ENCODE results near the gene LRP8.
A peak's percentile ranks its signal among the peaks of the same experiment; 100 is the strongest.

The LRP8 gene

DNA sequence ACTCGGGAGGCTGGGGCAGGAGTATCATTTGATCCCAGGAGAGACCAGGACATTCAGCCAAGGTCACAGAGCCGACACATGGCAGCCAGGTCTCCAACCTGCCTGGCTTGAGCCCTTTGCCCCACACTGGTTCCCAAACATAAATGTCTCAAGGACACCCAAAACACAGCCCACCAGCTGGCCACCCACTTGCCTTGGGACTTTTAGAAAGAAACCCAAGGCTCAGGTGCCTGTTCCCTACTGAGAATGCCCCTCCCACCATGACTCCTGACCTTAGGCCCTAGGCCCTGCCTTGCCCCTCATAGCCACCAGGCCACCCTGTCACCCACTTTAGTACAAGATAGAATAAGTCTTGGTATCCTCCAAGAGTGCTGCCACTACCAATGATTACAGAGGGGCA, 41.9 kb upstream of the LRP8 start:
- no peak overlapping the region for H3K9ac ChIP-seq (ENCODE audit: low read depth in 1 of 2, low read length in 2 of 2)
- no peaks in the 10 kb centered on the region for H3K36me3 ChIP-seq (ENCODE audit: control insufficient read depth in 2 of 2, insufficient read depth in 2 of 2, low read length in 2 of 2)
- H3K4me1 ChIP-seq (ENCODE audit: control insufficient read depth in 2 of 2, insufficient read depth in 2 of 2, low read length in 2 of 2) = peaks cover 0 to 2% of the 10 kb centered on the region in 2 donors
- no peaks in the 10 kb centered on the region for H3K9me3 ChIP-seq (ENCODE audit: control insufficient read depth in 2 of 2, low read length in 2 of 2)
- no peak overlapping the region for H3K27ac ChIP-seq (ENCODE audit: low read depth in 2 of 2, low read length in 2 of 2)
- no peaks in the 10 kb centered on the region for H3K27me3 ChIP-seq (ENCODE audit: control insufficient read depth in 2 of 2, insufficient read depth in 2 of 2, low read length in 2 of 2)
- no peak overlapping the region for H3K4me3 ChIP-seq (ENCODE audit: low read length in 2 of 2)

DNA sequence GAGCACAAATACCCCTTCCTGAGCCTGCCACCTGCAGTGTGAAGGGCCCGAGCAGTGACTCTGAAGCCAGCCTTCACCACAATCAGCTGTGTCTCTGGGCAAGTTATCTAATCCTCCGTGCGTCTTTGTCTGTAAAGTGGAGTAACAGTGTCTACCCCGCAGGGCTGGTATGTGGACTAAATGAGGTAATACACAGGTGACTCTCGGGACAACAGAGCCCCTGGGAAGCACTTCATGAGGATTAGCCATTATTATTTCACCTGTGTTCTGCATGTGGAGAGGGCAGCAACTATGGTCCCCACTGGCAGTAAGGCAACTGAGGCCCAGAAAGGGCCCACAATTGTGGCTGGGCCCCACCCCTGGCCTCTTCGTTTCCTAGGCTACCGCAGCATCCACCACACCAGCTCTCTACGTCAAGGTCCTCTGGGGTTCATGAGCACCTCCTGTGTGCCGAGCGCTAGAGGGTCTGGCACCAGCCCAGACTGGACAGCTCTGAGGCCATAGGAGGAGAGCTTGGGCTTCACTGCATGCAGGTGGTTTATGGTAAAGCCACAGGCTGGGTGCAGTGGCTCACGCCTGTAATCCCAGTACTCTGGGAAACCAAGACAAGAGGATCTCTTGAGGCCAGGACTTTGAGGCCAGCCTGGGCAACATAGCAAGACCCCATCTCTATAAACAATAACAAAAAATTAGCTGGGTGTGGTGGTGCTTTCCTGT, 41.3 kb upstream of the LRP8 start:
- Histone ChIP-seq H3K4me3 (ENCODE audit: low read length in 2 of 2) (no peak overlapping the region), H3K27ac (ENCODE audit: low read depth in 2 of 2, low read length in 2 of 2) (no peak overlapping the region), H3K27me3 (ENCODE audit: control insufficient read depth in 2 of 2, insufficient read depth in 2 of 2, low read length in 2 of 2) (no peaks in the 10 kb centered on the region)

DNA sequence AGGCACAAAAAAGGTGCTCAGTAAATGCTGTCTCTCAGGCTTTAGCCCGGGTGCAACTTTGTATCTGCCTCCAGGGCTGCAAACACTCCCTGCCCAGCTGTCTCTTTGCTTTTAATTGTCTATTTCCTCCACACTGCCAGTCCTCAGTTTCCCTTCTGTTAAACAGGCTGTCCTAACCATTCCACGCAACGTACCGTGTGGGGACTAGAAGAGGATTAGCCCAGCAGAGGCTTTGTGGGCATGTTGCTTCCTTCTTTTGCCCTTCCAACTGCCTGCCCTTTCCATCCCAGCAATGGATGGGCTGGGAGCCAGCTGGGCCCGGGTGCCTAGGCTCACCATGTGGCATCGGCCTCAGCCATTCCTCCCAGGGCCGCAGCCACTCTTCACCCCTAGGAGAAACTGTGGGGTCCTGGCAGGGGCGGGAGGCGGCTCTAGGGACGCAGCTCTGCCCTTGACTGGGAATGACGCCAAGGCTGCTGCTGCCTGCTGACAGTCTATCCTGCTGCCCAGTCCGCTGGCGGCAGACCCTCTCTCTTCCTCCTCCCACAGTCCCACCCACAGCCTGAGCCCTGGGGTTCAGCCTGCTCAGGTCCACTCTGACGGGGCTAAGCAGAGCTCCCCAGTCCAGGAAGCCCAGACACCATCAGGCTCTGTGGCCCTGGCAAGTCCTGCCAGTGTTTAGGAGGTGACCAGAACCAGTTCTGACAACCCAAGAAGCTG, 40.6 kb upstream of the LRP8 start:
- H3K4me3 ChIP-seq (ENCODE audit: low read length in 2 of 2) = no peak overlapping the region
- H3K9ac ChIP-seq (ENCODE audit: low read depth in 1 of 2, low read length in 2 of 2) = no peak overlapping the region
- peaks cover 0 to 2% of the 10 kb centered on the region in 2 donors for H3K4me1 ChIP-seq (ENCODE audit: control insufficient read depth in 2 of 2, insufficient read depth in 2 of 2, low read length in 2 of 2)
- H3K9me3 ChIP-seq (ENCODE audit: control insufficient read depth in 2 of 2, low read length in 2 of 2) = no peaks in the 10 kb centered on the region
- H3K27me3 ChIP-seq (ENCODE audit: control insufficient read depth in 2 of 2, insufficient read depth in 2 of 2, low read length in 2 of 2) = no peaks in the 10 kb centered on the region
- H3K27ac ChIP-seq (ENCODE audit: low read depth in 2 of 2, low read length in 2 of 2) = no peak overlapping the region
- no peaks in the 10 kb centered on the region for H3K36me3 ChIP-seq (ENCODE audit: control insufficient read depth in 2 of 2, insufficient read depth in 2 of 2, low read length in 2 of 2)

More for the DNA sequence above, 41.3 kb upstream of the LRP8 start:
- Histone ChIP-seq H3K36me3 (ENCODE audit: control insufficient read depth in 2 of 2, insufficient read depth in 2 of 2, low read length in 2 of 2) (no peaks in the 10 kb centered on the region), H3K4me1 (ENCODE audit: control insufficient read depth in 2 of 2, insufficient read depth in 2 of 2, low read length in 2 of 2) (peaks cover 0 to 2% of the 10 kb centered on the region in 2 donors), H3K9me3 (ENCODE audit: control insufficient read depth in 2 of 2, low read length in 2 of 2) (no peaks in the 10 kb centered on the region), H3K9ac (ENCODE audit: low read depth in 1 of 2, low read length in 2 of 2) (no peak overlapping the region)

DNA sequence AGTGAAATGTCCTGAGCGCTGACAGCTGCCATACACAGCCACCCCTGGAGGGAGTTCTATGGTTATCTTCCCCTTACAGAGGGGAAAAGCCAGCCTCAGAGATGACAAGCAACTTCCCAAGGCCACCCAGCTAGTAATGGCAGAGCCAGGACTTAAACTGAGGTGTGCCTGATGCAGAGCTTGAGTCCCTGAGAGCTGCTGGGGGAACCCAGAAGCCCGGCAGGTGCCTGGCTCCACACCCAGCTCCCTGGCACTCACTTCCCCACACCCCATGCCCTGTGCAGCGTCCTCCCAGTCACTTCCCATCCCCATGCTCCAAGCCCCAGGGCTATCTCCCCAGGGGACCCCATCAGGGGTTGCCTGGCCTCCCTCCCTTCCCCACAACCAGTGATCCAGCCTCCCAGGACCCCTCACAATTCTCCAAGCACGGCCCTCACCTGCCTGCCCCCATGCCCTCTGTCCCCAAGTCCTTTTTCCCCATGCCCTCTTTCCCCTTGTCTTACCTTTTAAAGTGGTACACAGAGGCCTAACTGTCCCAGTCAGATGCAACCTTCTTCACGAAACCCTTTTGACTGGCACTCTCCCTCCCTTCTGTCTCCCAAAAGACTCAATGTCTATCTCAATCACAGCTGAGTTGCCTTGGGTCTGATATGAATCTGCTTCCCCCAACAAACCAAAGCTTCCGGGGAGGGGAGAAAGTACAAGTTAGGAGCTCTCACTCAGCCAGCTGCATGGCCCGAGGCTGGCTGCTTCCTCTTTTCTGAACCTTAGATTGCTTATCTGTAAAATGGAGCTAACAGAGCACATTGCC, 39.8 kb upstream of the LRP8 start:
- no peaks in the 10 kb centered on the region for H3K27me3 ChIP-seq (ENCODE audit: control insufficient read depth in 2 of 2, insufficient read depth in 2 of 2, low read length in 2 of 2)
- H3K27ac ChIP-seq (ENCODE audit: low read depth in 2 of 2, low read length in 2 of 2) = no peak overlapping the region
- H3K4me1 ChIP-seq (ENCODE audit: control insufficient read depth in 2 of 2, insufficient read depth in 2 of 2, low read length in 2 of 2) = peaks cover 0 to 2% of the 10 kb centered on the region in 2 donors
- no peaks in the 10 kb centered on the region for H3K9me3 ChIP-seq (ENCODE audit: control insufficient read depth in 2 of 2, low read length in 2 of 2)
- H3K9ac ChIP-seq (ENCODE audit: low read depth in 1 of 2, low read length in 2 of 2) = no peak overlapping the region
- peak overlapping the region in 1 of 2 donors; percentile 45 for H3K4me3 ChIP-seq (ENCODE audit: low read length in 2 of 2)
- H3K36me3 ChIP-seq (ENCODE audit: control insufficient read depth in 2 of 2, insufficient read depth in 2 of 2, low read length in 2 of 2) = no peaks in the 10 kb centered on the region

DNA sequence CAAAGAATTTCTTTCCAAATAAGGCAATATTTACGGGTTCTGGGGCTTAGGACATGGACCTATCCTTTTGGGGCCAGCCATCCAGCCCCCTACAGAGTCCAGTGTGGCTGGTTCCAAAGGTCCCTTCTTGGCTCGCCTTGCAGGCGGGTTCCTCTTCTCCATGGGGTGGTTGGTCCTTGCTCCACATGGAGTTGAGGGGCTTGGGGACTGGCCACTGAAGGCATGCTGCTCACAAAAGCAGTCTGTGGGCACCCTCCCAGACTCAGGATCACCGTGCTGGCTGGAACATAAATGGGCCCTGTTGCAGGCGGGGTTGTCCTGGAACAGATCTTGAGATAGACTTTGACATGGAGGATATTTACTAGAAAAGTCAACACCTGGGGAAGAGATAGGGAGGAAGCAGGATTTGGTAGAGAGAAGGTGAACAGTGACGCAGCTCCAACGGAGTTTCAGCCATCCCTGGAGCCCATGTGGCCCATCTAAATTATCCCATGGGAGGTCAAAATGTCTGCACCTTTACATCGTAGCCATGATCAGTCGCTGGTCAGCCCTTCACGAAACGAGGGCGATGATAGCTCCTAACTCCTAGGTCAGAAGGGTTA, 39.1 kb upstream of the LRP8 start:
- no peak overlapping the region for H3K9ac ChIP-seq (ENCODE audit: low read depth in 1 of 2, low read length in 2 of 2)
- no peak overlapping the region for H3K4me3 ChIP-seq (ENCODE audit: low read length in 2 of 2)
- H3K27me3 ChIP-seq (ENCODE audit: control insufficient read depth in 2 of 2, insufficient read depth in 2 of 2, low read length in 2 of 2) = no peaks in the 10 kb centered on the region
- H3K27ac ChIP-seq (ENCODE audit: low read depth in 2 of 2, low read length in 2 of 2) = no peak overlapping the region
- no peaks in the 10 kb centered on the region for H3K9me3 ChIP-seq (ENCODE audit: control insufficient read depth in 2 of 2, low read length in 2 of 2)
- H3K4me1 ChIP-seq (ENCODE audit: control insufficient read depth in 2 of 2, insufficient read depth in 2 of 2, low read length in 2 of 2) = peaks cover 0 to 2% of the 10 kb centered on the region in 2 donors
- no peaks in the 10 kb centered on the region for H3K36me3 ChIP-seq (ENCODE audit: control insufficient read depth in 2 of 2, insufficient read depth in 2 of 2, low read length in 2 of 2)

DNA sequence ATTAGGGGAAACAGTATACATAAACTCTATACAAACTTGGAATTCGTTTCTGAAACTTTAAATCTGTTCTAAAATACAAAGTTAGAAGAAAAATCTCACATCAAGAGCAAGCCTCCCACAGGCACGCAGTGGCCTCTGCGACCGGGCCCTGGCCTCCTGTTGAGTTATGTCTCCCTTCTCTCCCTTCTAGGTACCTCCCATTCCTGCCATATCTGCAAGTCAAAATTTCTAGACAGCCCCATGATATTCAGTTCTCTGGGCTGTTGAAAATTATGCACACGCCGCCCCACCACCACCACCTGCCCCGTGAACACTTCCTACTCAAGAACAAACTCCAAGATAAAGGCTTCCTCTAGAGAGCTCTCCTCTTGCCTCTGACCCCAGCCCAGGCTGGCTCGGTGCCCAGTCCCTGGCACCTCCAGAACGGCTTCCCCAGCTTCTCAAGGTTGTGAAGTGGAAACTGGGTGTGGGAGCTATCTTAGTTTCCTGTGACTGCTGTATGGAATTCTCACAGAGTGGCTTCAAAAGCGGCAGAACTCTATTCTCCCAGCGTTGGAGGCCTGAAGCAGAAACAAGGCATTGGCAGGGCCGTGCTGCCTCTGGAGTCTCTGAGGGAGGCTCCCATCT, 37.7 kb upstream of the LRP8 start:
- H3K27ac ChIP-seq (ENCODE audit: low read depth in 2 of 2, low read length in 2 of 2) = no peak overlapping the region
- no peaks in the 10 kb centered on the region for H3K9me3 ChIP-seq (ENCODE audit: control insufficient read depth in 2 of 2, low read length in 2 of 2)
- no peak overlapping the region for H3K9ac ChIP-seq (ENCODE audit: low read depth in 1 of 2, low read length in 2 of 2)
- no peak overlapping the region for H3K4me3 ChIP-seq (ENCODE audit: low read length in 2 of 2)
- peaks cover 0 to 2% of the 10 kb centered on the region in 2 donors for H3K4me1 ChIP-seq (ENCODE audit: control insufficient read depth in 2 of 2, insufficient read depth in 2 of 2, low read length in 2 of 2)
- no peaks in the 10 kb centered on the region for H3K27me3 ChIP-seq (ENCODE audit: control insufficient read depth in 2 of 2, insufficient read depth in 2 of 2, low read length in 2 of 2)
- no peaks in the 10 kb centered on the region for H3K36me3 ChIP-seq (ENCODE audit: control insufficient read depth in 2 of 2, insufficient read depth in 2 of 2, low read length in 2 of 2)

DNA sequence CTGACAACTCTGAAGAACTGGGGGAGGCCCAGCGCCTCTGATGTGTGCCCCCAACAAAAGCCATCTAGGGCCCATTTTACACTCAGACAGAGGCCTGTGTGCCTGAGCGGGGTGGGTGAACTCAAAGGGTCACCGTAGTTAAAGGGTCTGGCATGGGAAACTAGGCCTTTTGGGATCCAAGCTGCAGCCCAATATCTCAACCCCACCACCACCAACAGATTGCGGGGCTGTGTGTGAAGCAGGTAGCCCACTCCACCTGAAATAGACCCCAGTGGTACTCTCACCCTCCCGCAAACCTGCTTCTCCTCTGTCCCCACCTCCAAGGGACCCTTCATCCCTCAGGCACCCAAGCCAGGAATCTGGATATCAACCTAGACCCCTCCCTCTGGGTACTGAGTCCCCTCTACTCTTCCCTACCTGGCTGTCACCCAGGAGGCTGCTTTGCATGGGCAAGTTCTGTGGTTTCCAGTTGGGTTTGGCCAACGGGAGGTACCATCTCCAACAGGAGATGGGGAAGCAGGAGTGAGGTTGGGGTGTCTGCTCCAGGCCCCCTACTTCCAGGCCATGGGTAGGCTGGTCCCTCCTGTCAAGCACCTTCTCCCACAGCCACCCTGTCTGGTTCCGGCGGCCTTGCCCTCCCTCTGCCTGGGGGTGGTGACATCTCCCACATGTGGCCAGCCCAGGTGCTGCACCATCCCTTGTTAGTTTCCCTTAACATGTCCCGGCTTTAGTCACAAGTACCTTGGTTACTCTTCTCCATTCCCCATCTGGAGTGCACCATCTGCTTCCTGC, 35.2 kb upstream of the LRP8 start:
- Histone ChIP-seq H3K4me1 (ENCODE audit: control insufficient read depth in 2 of 2, insufficient read depth in 2 of 2, low read length in 2 of 2) (no peaks in the 10 kb centered on the region), H3K27me3 (ENCODE audit: control insufficient read depth in 2 of 2, insufficient read depth in 2 of 2, low read length in 2 of 2) (no peaks in the 10 kb centered on the region), H3K4me3 (ENCODE audit: low read length in 2 of 2) (no peak overlapping the region), H3K27ac (ENCODE audit: low read depth in 2 of 2, low read length in 2 of 2) (no peak overlapping the region), H3K36me3 (ENCODE audit: control insufficient read depth in 2 of 2, insufficient read depth in 2 of 2, low read length in 2 of 2) (no peaks in the 10 kb centered on the region), H3K9ac (ENCODE audit: low read depth in 1 of 2, low read length in 2 of 2) (no peak overlapping the region), H3K9me3 (ENCODE audit: control insufficient read depth in 2 of 2, low read length in 2 of 2) (peaks cover 0 to 2% of the 10 kb centered on the region in 2 donors)

DNA sequence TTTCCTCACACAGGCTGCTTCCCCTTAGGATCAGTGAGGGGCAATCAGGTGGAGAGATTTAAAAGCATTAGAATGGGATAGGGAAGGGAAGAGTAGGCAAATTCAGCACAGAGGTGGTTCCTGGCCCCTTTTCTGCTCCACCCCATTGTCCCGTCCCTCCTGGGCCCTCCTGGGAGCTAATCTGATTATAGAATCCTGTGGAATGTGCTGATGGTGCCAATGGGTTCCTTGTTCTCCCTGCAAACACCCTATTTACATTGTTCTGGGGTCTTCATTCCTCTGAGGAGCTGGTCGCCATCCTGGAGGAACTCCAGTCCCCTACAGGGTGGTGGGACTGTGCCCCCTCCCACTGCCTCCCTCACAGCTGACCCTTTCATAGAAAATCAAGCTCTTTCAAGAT, 34.4 kb upstream of the LRP8 start:
- peaks cover 2 to 4% of the 10 kb centered on the region in 2 donors for H3K9me3 ChIP-seq (ENCODE audit: control insufficient read depth in 2 of 2, low read length in 2 of 2)
- no peak overlapping the region for H3K9ac ChIP-seq (ENCODE audit: low read depth in 1 of 2, low read length in 2 of 2)
- no peak overlapping the region for H3K27ac ChIP-seq (ENCODE audit: low read depth in 2 of 2, low read length in 2 of 2)
- H3K4me3 ChIP-seq (ENCODE audit: low read length in 2 of 2) = no peak overlapping the region
- H3K4me1 ChIP-seq (ENCODE audit: control insufficient read depth in 2 of 2, insufficient read depth in 2 of 2, low read length in 2 of 2) = no peaks in the 10 kb centered on the region
- no peaks in the 10 kb centered on the region for H3K27me3 ChIP-seq (ENCODE audit: control insufficient read depth in 2 of 2, insufficient read depth in 2 of 2, low read length in 2 of 2)
- no peaks in the 10 kb centered on the region for H3K36me3 ChIP-seq (ENCODE audit: control insufficient read depth in 2 of 2, insufficient read depth in 2 of 2, low read length in 2 of 2)

DNA sequence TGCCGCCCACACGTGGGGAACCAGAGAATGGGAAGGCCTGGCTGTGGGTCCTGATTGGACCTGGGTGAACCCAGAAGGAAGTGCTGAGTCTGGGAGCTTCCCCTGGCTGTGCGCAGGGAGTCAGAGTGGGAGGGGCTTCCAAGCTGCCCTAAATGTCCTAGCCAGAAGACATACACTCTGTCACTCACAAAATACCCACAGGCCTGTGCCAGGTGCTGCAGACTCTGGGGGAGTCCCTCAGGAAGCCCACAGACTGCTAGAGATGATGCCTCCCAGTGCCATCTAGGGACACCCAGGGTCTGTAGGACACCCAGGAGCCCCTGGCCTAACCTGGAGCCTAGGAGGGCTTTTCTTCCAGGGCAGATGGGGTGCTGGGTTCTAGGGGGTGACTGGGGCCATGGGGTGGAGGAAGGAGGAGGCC, 33.7 kb upstream of the LRP8 start:
- no peak overlapping the region for H3K9ac ChIP-seq (ENCODE audit: low read depth in 1 of 2, low read length in 2 of 2)
- no peak overlapping the region for H3K4me3 ChIP-seq (ENCODE audit: low read length in 2 of 2)
- H3K36me3 ChIP-seq (ENCODE audit: control insufficient read depth in 2 of 2, insufficient read depth in 2 of 2, low read length in 2 of 2) = no peaks in the 10 kb centered on the region
- no peaks in the 10 kb centered on the region for H3K27me3 ChIP-seq (ENCODE audit: control insufficient read depth in 2 of 2, insufficient read depth in 2 of 2, low read length in 2 of 2)
- H3K27ac ChIP-seq (ENCODE audit: low read depth in 2 of 2, low read length in 2 of 2) = no peak overlapping the region
- no peaks in the 10 kb centered on the region for H3K4me1 ChIP-seq (ENCODE audit: control insufficient read depth in 2 of 2, insufficient read depth in 2 of 2, low read length in 2 of 2)
- H3K9me3 ChIP-seq (ENCODE audit: control insufficient read depth in 2 of 2, low read length in 2 of 2) = peaks cover 2 to 4% of the 10 kb centered on the region in 2 donors

Measured in mucosa of rectum (tissue), 2 donors.